Brain pericyte (primary cell): ENCODE data around the gene TIGD2.
"Not testable (repeated sequence)": the region's sequence is repeated elsewhere in the genome, so short reads cannot be mapped to it uniquely, and the experiment has no call there.

Experiments
- DNase-seq: peaks from one replicate; pipeline ENCODE4 v3.0.0-alpha.2; 2012; ENCODE audit warnings: low read depth, low spot score

TIGD2 gene

GRCh38 chr4:89119166-89119565 lies 7.8 kb downstream of the TIGD2 start:
- no peak for DNase-seq

DNA sequence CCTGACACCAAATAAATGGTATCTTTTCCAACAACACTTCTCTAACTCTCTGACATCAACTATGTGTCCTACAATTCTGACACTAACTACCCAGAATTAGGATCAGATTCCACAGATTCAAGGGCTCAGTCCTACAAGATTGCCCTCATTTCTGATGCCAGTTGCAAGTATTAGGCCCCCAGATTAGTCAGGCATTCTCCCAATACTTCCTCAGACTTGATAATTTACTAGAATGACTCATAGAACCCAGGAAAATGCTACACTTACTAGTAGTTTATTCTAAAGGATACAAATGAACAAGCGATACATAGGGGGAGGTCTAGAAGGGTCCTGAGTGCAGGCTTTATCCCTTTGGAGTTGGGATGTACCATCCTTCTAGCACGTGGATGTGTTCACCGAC lies 8.5 kb downstream of the TIGD2 start:
- no peak for DNase-seq

DNA sequence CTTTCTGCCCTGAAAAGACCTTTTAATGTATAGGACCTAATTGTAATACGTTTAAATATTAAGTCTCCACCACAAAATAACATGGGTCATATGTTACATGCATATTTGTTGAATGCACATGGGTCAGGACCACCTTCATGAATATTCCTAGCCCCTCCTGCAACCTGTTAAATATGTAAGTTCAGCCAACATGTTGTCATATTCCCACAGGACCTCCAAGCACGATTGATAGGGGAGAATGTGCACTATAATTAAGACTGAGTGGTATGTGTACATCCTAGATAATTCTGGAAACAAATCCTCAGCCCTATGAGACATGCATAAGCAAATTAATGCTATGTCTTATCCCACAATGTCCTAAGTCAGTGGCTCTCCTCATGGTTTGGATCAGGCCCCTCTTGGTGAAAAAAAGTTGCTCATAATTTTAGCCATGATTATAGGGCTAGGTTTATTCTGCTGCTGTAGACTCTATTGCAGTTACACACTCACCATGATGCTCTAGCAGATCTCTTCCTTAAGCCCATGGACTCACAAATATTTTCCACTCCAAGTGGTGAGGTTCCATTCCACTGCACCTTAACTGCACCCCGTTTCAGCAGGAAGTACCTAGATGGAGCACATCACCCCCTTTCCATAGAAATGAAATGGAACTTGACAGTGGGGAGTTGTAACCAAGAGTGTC lies 10.2 kb downstream of the TIGD2 start:
- DNase-seq = no peak

DNA sequence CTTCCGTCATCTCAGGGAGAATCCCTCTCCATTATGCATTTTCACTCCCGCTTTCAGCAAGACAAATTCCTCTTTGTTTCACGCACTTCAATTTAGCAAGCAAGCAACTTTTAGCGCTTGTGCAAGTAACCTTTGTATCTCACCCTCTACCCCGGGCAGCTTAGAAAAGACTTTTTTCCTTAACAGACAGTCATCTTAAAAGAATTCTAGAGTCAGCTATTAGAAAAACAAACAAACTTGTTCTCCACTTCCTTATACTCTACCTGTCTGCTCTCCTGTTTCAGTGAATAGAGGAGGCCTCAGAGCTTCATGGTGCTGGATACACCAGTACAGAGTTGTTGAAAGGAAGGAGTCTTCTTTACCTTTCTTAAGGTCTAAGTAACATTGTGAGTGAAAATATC lies 12.1 kb downstream of the TIGD2 start:
- no peak for DNase-seq

DNA sequence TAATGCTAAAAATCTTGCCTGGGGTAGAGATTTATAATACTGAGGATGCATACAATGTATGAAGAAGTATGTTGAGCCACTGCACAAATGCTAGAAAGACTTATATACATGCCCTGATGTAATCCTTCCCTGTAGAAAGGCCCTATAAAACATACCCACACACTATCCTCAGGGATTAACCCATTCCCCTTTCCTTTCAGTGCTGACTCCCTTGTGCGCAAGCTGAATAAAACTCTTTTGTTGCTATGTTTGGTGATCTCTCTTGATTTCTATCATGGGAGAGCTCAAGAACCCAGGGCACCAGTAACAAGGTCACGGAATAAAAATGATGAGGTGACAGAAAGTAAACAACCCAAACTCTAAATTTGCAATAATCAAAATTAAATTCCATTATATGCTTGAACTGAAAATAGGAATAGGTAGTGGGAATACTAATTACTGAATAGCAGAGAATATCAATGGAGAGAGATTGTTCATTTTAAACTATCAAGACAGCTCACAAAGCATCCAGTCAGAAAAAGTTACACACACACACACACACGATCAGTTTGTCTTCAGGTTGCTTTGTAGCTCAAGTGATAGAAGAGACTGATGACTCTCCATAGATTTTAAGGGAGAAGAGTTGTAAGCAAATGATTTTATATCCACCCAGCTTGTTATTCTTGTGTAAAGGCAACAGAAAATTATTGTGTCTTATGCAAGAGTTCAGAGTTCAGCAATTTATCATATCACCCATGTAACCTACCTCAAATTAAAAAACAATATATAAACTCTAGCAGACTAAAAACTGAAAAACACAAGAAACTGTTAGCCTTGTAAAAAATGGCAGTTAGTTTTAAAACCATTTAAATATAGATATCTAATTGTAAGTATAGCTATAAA lies 14.8 kb downstream of the TIGD2 start:
- no peak for DNase-seq

- no peak for DNase-seq
These were observed 17.8 kb downstream of the TIGD2 start for GRCh38 chr4:89129080-89129640.

DNA sequence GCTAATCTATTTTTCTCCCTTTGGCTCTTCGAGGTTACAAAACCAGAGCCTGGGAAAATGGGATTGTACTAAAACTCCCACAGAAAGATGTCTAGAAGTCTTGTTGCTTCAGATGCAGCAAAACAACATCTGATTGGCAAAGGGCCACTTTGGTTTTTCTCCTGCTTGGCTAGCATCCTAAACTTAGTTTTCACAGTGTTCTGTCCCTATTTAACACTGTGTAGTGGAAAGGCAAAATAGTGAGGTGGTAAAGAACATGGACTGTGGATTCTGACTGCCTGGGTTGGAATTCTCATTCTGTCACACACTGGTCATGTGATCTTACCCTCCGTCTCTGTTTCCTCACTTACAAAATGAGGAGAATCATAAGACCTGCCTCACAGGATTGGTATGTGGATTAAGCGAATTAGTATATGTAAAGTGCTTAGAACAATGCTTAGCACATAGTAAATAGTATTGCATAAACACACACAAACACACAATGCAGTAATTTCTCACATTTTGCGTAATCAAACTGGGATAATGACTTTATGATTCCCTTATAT lies 23.5 kb downstream of the TIGD2 start:
- peak; percentile 93 for DNase-seq

GRCh38 chr4:89136525-89136924 lies 25.2 kb downstream of the TIGD2 start:
- no peak for DNase-seq

DNA sequence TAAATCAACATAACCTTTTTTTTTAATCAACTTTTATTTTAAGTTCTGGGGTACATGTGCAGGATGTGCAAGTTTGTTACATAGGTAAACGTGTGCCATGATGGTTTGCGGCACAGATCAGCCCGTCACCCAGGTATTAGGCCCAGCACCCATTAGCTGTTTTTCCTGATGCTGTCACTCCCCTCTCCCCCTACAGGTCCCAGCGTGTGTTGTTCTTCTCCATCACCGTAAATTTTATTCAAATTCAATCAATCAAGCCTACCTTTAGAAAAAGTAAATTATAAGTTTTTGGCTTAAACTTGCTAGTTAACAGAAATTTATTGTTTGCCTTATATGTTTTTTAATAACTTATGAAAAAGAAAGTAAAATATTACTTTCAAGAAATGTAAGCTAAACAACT lies 25.9 kb downstream of the TIGD2 start:
- no peak for DNase-seq

DNA sequence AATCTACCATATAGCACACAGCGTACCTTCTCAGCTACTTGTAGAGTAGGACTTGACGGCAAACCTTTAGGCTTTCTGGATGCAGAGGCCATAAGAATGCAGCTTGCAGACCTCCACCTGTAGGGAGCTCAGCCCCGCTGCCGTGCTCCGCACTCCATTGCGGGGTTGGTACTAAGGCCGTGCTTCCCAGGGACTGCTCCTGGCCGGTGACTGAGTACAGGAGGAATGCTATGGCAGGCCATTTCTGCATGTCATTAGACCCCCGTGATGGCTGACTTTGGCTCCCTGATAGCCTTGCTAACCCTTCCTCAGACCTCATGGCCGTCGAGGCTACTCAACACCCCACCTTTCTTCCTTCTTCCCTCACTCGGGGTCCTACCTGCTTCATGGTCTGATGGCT lies 26.4 kb downstream of the TIGD2 start:
- no peak for DNase-seq

DNA sequence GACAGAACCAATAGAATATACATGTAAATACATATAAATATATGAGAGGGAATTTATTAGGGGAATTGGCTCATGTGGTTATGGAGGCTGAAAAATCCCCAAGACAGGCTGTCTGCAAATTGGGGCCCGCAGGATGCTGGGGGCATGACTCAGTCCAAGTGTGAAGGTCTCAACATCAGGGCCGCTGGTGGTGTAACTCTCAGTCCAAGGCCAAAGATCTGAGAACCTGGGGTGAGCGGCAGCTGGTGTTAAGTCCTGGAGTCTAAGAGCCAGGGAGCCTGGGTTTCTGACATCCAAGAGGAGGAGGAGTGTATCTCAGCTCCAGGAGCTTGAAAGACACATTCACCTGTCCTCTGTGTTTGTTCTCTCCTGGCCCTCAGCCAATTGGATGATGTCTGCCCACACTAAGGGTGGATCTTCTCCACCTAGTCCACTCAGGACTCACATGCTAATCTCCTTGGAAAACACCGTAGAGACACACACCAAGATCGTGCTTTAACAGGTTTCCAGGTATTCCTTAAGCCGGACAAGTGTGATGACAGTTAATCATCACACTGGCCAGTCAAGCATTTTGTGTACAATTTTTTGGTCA lies 28.9 kb downstream of the TIGD2 start:
- DNase-seq = no peak

DNA sequence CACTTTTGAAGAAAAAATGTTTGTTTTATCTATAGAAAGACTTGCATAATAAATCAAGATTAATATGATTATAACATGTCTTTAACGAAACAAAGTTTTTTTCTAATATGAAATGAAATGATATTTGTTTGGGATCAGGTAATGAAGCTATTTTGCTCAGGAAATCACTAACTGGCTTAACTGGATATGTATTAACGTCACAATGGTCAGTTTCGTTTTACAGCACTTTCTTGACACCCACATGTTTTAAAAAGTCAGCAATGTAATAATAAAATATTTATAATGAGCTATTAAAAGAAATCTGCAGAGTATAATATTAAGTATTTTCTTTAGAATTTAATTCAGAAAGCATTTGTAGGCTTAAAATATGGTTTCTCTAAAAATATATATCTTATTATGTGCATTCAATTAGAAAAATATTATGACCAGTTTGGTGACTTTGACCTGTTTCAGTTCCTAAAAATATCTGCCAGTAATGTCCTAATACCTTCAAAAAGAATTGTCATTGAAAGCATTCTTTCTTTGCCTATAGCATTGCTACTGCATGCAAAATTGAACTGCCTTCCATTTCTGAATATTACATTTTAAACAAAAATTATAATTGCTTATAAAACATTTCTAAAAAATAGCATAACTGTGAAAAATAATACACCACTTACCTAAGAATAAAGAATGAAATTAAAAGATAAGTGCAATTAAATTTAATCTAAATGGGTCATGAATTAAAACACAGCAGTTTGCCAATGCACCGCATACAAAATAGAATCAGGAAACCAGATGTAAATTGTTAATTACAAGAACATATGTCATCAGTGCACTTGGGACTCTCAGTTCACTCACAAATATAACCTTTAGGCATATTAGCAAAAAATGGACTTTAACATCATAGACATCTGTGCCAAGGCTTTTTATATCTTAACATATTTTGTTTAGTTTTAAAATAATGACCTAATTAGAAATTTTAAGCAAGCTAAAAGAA lies 31.6 kb downstream of the TIGD2 start:
- no peak for DNase-seq

DNA sequence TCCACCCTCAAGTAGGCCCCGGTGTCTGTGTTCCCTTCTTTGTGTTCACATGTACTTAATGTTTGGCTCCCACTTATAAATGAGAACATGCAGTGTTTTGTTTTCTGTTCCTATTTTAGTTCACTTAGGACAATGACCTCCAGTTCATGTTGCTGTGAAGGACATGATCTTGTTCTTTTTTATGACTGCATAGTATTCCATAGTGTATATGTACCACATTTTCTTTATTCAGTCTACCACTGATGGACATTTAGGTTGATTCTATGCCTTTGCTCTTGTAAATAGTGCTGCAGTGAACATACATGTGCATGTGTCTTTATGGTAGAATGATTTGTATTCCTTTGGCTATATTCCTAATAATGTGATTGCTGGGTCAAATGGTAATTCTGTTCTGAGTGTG lies 33.3 kb downstream of the TIGD2 start:
- DNase-seq = not testable (repeated sequence)

- no peak for DNase-seq
These were observed 34.9 kb downstream of the TIGD2 start for GRCh38 chr4:89146196-89146595.

GRCh38 chr4:89152972-89153371 lies 41.6 kb downstream of the TIGD2 start:
- DNase-seq = peak; percentile 22

DNA sequence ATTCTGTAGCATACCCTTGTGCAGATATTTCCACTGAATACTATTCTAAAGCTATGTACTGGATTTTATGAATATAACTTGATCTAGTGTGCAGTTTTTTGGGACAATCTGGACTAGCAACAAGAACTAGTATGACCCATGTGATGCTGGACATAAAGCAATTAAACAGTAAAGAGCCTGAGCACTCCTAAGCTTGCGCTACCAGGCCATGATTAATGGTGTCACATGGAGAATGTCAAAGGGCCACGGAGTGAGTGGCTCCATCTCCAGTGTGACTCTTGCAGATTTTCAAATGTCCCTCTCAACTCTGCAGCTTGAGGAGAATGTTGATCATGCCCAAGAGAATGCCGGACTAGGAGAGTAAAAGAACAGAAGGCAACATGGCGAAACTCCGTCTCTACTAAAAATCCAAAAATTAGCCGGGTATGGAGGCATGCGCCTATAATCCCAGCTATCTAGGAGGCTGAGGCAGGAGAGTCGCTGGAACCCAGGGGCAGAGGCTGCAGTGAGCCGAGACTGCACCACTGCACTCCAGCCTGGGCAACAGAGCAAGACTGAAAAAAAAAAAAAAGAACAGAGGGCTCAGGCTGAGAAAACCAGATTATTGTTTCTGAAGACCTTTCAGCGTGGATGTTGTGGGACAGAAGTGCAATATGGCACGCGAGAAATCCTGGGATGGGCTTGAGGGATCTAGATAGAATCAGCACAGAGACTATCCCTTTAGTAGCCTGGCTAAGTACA lies 45.0 kb downstream of the TIGD2 start:
- DNase-seq = no peak

DNA sequence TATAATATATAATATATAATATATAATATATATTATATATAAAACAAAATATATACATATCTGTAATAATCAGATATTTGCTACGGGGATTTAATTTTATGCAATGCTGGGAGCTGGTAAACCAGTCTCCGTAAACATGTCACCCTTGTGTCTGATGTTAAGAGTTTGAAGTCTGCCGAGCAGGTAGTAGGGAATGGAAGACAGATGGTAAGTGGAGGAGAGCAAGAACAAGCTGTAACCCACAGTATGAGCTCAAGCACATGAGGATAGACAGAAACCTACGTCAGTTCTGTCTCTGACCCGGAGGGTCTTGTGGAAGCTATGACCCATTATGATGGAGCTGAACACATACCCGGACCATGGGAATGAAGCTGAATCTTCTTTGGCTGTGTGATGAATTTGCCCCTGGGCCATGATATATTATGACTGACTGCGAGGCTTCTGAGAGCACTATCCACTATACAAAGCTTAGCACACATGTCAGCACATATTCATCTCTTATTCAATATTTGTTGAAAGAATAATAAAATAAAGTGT lies 46.2 kb downstream of the TIGD2 start:
- DNase-seq = no peak

DNA sequence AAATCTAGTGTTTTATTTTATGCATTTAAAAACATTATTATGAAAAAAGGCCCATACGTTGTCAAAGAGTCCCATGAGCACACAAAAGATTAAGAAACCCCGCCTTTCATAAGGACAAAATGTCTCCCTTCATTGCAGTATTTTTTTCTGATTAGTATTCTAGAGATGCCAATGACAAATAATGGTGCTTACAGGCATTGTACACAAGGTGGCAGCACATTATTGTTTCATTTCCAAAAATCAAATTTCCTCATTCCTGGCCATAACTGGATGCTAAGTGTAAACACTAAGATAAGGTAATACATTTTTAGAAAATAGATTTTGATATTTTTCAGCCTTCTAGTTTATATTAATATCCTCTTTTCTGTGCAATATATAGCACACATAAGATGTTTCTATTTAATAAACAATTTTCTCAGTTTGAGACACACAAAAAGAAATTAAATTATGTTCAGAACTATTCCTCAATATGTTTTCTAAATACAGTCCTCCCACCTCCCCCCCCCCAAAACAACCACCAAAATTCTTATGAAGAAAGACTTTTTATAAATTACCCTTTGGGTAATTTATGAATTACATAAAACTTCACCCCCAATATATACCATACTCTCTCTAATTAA lies 47.7 kb downstream of the TIGD2 start:
- DNase-seq = peak; percentile 8

DNA sequence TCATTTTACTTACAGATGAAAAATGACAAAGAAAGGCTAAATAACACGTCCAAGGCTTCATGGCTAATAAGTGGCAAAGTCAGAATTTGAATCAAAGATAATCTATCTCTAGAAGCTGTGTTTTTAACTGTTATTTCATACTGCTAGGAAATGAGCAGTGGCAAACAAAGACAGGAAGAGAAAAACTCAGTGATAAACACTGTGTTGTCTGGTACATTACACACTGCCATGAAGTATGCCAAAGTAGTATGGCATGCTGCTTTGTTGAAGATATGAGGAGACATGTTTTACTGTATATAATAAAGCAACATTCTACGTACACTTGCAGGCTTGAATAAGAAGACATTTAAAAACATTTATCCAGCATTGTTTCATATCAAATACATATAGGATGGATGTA lies 49.5 kb downstream of the TIGD2 start:
- DNase-seq = no peak

DNA sequence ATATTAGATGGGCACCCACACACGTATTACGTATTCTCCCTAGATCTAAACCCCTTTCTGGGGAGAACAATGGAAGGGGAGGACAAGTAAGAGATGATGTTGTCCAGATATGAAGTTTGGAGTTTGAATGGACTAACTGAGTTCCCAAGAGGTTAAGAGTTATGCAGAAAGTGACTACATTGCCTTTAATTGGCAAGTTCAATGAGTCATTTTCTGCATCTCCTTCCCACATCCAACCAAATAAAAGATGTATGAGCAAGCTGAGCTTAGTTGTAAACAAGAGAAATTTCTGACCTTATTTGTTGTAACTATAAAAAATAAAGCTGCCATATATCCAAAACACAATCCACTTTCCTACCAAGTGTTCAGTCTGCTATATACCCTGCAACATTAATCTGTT lies 50.5 kb downstream of the TIGD2 start:
- no peak for DNase-seq
